ENCODE results near the gene PTPN7. TPM values are rescaled to one million over a fixed set of nuclear protein-coding genes. Genes with fewer than 3 reads are reported as not detected.
"Not testable (repeated sequence)": the region's sequence is repeated elsewhere in the genome, so short reads cannot be mapped to it uniquely, and the experiment has no call there.

The PTPN7 gene
- total RNA-seq, 1 donor from 2014 or later = not detected

- DNase-seq (ENCODE audit: low read depth) = peak; percentile 62
Observed at GRCh38 chr1:202167708-202168415, 7.5 kb upstream of the PTPN7 start.

DNA sequence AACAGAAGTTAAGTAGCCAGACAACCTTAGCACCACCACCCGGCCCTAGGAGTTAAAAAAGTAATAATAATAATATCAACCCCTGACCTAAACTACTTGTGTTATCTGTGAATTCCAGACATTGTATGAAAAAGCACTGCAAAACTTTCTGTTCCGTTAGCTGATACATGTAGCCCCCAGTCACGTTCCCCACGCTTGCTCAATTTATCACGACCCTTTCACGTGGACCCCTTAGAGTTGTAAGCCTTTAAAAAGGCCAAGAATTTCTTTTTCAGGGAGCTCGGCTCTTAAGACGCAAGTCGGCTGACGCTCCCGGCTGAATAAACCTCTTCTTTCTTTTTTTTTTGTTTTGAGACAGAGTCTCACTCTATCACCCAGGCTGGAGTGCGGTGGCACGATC is 6.7 kb upstream of the PTPN7 start:
- DNase-seq (ENCODE audit: low read depth) = not testable (repeated sequence)

GRCh38 chr1:202165942-202166843 is 5.8 kb upstream of the PTPN7 start:
- DNase-seq (ENCODE audit: low read depth) = no peak

DNA sequence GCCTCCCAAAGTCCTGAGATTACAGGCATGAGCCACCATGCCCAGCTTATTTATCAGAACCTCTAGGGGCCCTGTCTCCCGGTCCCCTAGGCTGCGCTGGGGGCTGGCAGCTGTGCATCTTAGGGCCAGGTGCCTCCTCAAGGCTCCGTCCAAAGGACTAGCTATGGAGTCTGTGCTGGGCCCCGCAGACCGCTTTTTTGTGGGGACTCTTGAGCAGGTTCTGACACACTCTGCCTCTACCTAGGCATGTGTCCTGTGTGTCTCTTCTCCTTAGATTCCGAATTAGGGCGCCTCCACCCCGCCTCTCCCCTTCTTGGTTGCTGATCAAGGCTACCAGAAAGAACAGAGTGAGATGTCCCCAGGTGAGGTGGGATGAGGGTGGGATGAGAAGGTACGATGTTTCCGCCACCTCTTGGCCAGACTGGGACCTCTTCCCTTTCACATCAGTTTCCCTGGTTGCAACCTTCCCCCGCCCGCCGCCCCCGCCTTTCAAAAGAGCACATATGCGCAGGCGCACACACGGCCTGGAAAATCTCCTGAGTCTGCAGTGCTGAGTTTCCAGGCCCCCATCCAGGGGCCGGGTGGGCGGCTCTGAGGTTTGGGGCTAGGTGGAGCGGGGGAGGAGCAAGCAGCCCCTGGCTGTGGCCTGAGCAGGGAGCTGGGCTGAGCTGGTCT is 5.0 kb upstream of the PTPN7 start:
- DNase-seq (ENCODE audit: low read depth) = no peak

GRCh38 chr1:202164271-202165037 is 4.1 kb upstream of the PTPN7 start:
- DNase-seq (ENCODE audit: low read depth) = peak; percentile 20

GRCh38 chr1:202163281-202164270 is 3.2 kb upstream of the PTPN7 start:
- DNase-seq (ENCODE audit: low read depth) = no peak

DNA sequence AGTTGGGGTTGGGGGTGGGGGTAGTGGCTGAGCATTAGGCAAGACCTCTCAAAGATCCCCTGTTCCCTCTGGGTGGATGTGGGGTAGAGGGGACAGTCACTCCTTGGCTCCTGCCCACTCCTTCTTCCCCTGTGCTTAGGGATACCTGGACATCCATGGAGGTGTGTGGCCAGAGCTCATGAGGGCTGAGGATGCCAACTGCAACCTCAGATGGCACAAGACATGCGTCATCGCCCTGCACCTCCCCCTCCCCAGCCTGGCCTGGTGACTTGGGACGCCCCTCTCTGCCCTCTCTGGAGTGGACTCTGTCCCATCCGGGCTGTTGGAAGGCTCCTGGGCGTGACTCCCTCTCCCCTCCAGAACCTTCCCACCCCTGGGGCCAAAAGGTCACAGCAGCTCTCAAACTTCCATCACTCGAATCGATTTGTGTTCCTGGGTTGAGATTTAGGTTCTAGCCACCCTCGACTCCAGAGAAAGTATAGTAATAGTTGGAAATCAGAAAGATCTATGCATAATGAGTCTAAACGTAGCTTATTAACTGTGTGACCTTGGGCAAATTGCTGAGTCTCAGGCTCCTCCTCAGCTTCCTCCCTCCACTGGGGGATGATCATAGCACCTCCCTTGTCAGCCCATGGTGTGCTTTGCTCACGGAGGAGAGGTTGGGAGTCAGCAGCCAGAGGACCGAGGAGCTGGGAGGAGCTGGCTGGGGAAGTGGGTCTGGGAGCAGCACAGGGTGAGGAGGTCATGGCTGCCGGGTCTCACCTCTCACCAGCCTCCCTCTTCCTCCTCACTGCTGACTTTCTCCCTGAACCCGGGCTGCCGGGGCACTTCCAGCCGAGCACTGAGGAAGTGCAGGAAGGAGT is 2.2 kb upstream of the PTPN7 start:
- DNase-seq (ENCODE audit: low read depth) = no peak

DNA sequence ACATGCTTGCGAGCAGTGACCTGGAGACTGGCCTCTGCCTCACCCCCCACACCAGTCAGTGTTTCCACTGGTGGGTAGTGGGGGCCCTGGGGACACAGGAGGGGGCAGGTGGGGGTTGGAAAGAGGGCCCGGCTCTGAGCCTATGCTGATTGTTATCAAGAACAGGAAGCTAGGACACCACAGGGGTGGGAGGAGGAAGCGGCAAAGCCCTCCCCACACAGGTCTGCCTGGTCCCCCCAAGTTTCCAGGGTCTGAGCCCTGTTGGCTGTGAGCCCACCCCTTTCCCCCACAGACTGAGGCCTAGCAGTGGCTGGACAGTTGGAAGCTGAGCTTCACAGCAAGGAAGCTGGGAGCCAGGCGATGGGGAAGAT is 1.6 kb upstream of the PTPN7 start:
- DNase-seq (ENCODE audit: low read depth) = no peak

GRCh38 chr1:202161151-202162046 is 997 bp upstream of the PTPN7 start:
- no peak for DNase-seq (ENCODE audit: low read depth)

- DNase-seq (ENCODE audit: low read depth) = no peak
Observed at GRCh38 chr1:202159534-202160371, 649 bp downstream of the PTPN7 start.

GRCh38 chr1:202158810-202159533 is 1.4 kb downstream of the PTPN7 start:
- DNase-seq (ENCODE audit: low read depth) = no peak

DNA sequence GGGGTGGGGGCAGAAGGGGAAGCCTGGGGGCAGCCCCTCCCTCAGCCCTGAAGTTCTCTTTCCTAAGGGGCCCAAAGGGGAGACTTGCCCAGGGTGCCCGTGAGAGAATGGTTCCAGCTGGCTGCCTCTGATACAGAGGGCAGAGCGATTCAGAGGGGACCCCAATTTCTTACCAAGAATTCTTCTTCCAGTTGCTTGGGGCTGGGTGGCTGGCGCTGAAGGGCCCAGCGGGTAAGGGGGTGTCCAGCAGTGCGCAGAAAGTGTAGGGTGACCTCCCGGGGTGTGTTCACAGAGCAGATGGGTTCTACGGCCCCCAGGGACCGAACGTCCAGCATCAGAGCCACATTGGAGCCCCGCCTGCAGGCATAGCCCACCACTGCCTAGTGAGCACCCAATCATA is 2.5 kb downstream of the PTPN7 start:
- no peak for DNase-seq (ENCODE audit: low read depth)

DNA sequence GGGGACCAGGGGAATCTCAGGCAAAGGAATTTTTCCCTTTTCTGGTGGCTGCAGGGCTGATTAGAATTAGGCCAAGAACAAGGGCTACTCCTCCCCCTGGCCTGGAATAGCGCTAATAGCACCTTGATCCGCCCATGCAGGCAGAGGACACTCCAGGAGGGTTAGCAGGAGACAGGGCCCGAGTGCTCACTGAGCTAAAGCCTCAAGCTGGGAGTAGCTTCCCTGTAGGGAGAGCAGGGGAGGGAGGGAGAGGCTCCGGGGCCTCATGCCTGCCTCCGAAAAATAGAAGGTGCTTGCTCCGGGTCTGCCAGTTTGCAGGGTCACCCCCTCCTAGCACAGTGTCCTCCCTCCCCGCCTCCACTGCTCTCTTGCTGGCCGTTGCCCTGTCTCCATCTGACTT is 3.8 kb downstream of the PTPN7 start:
- no peak for DNase-seq (ENCODE audit: low read depth)

- DNase-seq (ENCODE audit: low read depth) = peak; percentile 39
Observed at GRCh38 chr1:202155478-202156021, 4.9 kb downstream of the PTPN7 start.

GRCh38 chr1:202154766-202155477 is 5.5 kb downstream of the PTPN7 start:
- peak; percentile 76 for DNase-seq (ENCODE audit: low read depth)

All from myocyte (in vitro differentiated cells).